Measurements from ENCODE around the gene TRIO.

DNA sequence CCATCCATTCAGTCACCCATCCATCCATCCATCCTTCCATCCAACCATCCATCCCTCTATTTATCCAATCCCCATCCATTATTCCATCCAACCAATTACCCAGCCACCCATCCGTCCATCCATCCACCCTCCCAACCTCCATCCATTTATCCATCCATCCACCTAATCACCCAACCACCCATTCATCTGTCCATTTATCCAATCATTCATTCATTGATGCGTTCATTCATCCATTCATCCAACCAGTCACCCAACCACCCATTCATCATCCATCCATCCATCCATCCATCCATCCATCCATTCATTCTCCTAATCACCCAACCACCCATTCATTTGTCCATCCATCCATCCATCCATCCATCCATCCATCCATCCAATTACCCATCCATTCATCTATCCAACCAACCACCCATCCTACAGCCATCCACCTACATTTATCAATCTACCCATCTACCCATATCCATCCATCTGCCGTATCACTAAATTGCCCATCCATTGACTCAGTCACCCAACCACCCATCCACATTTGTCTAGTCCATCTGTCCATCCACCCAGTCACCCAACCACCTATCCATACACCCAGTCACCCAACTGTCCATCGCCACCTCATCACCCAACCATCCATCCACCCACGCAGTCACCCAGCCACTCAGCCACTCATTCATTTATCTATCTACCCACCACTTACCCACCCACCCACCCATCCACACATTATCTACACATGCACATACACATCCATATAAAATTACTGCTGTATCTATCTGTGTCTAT, 165.4 kb downstream of the TRIO start:
- TF ChIP-seq CTCF (conservative IDR thresholded peaks at IDR 0.05; ENCODE audit: low read depth, low read length) (no peak), EZH2 (IDR thresholded peaks at IDR 0.05; ENCODE audit: borderline replicate concordance, low read depth, low read length, poor library complexity, severe bottlenecking) (no peak)

Measured in A673 (cell line).